Mesothelial cell of epicardium (in vitro differentiated cells): Measurements from ENCODE around the gene TMEM94. TPM values are rescaled to one million over a fixed set of nuclear protein-coding genes. Genes with fewer than 3 reads are reported as not detected.

ENCODE experiments used
- DNase-seq, 2 experiments: peaks; one replicate each; pipeline ENCODE4 v3.0.0; 2021; ENCODE audit warnings: low spot score in 2 of 2; ENCODE audit not compliant: unreplicated experiment in 2 of 2
- H3K27ac Mint-ChIP-seq: 2 replicates; pipeline ENCODE4 v1.8.0; 2021; ENCODE audit warnings: mixed read lengths
- H3K27me3 Mint-ChIP-seq: 2 replicates; pipeline ENCODE4 v1.8.0; 2021; ENCODE audit warnings: low read depth, mixed read lengths
- H3K36me3 Mint-ChIP-seq: 2 replicates; pipeline ENCODE4 v1.8.0; 2021; ENCODE audit warnings: mixed read lengths
- H3K4me1 Mint-ChIP-seq: 2 replicates; pipeline ENCODE4 v1.8.0; 2021; ENCODE audit warnings: mixed read lengths
- H3K4me3 Mint-ChIP-seq: 2 replicates; pipeline ENCODE4 v1.8.0; 2021; ENCODE audit warnings: mild to moderate bottlenecking, moderate library complexity, mixed read lengths
- H3K9me3 Mint-ChIP-seq: 2 replicates; pipeline ENCODE4 v1.8.0; 2021; ENCODE audit warnings: mixed read lengths
- microRNA-seq: library from miRNA; unstranded; fragments of <30 nt; microRNA quantifications from one replicate; pipeline ENCODE4 v1.2.0, GENCODE V29; 2021; ENCODE audit warnings: inconsistent platforms, mixed read lengths
- total RNA-seq: library from RNA; stranded (reverse); gene quantifications from 3 replicates; pipeline ENCODE4 v1.2.1, GENCODE V29; 2021
- TF ChIP-seq, protein P1 (sequence below): fragments of 200-600 bp; sonication (generic); IDR thresholded peaks from one replicate; pipeline ENCODE4 v1.5.0; 2021; ENCODE audit warnings: antibody characterized with exemption; ENCODE audit not compliant: unreplicated experiment

Gene TMEM94
- total RNA-seq, 1 donor from 2014 or later = 126 TPM

GRCh38 chr17:75542728-75543336 is 86.4 kb downstream of the TMEM94 start:
- H3K27ac Mint-ChIP-seq = no peak overlapping the region
- TF ChIP-seq, protein P1, sequence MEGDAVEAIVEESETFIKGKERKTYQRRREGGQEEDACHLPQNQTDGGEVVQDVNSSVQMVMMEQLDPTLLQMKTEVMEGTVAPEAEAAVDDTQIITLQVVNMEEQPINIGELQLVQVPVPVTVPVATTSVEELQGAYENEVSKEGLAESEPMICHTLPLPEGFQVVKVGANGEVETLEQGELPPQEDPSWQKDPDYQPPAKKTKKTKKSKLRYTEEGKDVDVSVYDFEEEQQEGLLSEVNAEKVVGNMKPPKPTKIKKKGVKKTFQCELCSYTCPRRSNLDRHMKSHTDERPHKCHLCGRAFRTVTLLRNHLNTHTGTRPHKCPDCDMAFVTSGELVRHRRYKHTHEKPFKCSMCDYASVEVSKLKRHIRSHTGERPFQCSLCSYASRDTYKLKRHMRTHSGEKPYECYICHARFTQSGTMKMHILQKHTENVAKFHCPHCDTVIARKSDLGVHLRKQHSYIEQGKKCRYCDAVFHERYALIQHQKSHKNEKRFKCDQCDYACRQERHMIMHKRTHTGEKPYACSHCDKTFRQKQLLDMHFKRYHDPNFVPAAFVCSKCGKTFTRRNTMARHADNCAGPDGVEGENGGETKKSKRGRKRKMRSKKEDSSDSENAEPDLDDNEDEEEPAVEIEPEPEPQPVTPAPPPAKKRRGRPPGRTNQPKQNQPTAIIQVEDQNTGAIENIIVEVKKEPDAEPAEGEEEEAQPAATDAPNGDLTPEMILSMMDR = no peak
- peaks cover 9% of the 10 kb centered on the region for H3K4me1 Mint-ChIP-seq
- H3K4me3 Mint-ChIP-seq = no peak overlapping the region
- no peaks in the 10 kb centered on the region for H3K9me3 Mint-ChIP-seq
- no peak for DNase-seq
- no peaks in the 10 kb centered on the region for H3K36me3 Mint-ChIP-seq
- no peaks in the 10 kb centered on the region for H3K27me3 Mint-ChIP-seq

DNA sequence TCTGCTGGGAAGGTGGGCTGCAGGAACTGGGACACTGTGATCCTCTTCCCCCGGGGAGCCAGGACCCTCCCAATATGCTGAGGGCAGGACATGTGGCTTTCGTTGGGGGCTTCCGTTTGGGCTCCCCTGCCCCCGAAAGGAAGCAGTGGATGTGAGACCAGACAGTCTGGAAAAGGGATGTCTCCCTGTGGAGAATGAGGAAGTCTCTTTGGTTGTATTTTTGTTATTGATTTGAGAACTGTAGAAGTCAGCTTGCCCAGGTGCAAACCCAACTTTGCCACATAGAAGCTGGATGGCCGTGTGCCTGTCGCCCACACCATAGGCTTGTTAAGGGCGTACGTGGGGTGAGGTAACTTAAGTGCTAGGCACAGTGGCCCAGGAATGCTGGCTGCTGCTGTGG is 87.8 kb downstream of the TMEM94 start:
- H3K27me3 Mint-ChIP-seq = no peaks in the 10 kb centered on the region
- no peak overlapping the region for H3K27ac Mint-ChIP-seq
- no peak for DNase-seq
- TF ChIP-seq, protein P1 = no peak
- H3K4me1 Mint-ChIP-seq = peaks cover 12% of the 10 kb centered on the region
- H3K4me3 Mint-ChIP-seq = no peak overlapping the region
- H3K9me3 Mint-ChIP-seq = no peaks in the 10 kb centered on the region
- no peaks in the 10 kb centered on the region for H3K36me3 Mint-ChIP-seq

GRCh38 chr17:75546181-75546580 is 89.7 kb downstream of the TMEM94 start:
- TF ChIP-seq, protein P1 = no peak
- Mint-ChIP-seq H3K9me3 (no peaks in the 10 kb centered on the region), H3K4me3 (no peak overlapping the region), H3K27ac (no peak overlapping the region), H3K27me3 (no peaks in the 10 kb centered on the region), H3K36me3 (no peaks in the 10 kb centered on the region), H3K4me1 (peaks cover 13% of the 10 kb centered on the region)
- no peak for DNase-seq

GRCh38 chr17:75547091-75547490 is 90.7 kb downstream of the TMEM94 start:
- no peak overlapping the region for H3K4me3 Mint-ChIP-seq
- DNase-seq = no peak
- TF ChIP-seq, protein P1 = no peak
- no peak overlapping the region for H3K27ac Mint-ChIP-seq
- H3K27me3 Mint-ChIP-seq = no peaks in the 10 kb centered on the region
- peaks cover 13% of the 10 kb centered on the region for H3K4me1 Mint-ChIP-seq
- H3K36me3 Mint-ChIP-seq = no peaks in the 10 kb centered on the region
- no peaks in the 10 kb centered on the region for H3K9me3 Mint-ChIP-seq

GRCh38 chr17:75548813-75549212 is 92.4 kb downstream of the TMEM94 start:
- H3K4me3 Mint-ChIP-seq = no peak overlapping the region
- no peak overlapping the region for H3K27ac Mint-ChIP-seq
- H3K9me3 Mint-ChIP-seq = no peaks in the 10 kb centered on the region
- DNase-seq = no peak
- no peaks in the 10 kb centered on the region for H3K27me3 Mint-ChIP-seq
- no peaks in the 10 kb centered on the region for H3K36me3 Mint-ChIP-seq
- H3K4me1 Mint-ChIP-seq = peaks cover 29% of the 10 kb centered on the region
- TF ChIP-seq, protein P1 = no peak

Small RNAs within 50 kb of the gene (microRNA-seq; reads per million reads assigned to microRNA genes)
- gene MIR6785 = 4.4 reads per million, percentile 15 among the genes with 10 or more reads in this experiment

Other genes starting within 250 kb of the TMEM94 start
- gene GGA3, start 195.0 kb upstream of the TMEM94 start, total RNA-seq = 54.6 to 61.2 TPM (median 58.3 TPM) in 3 replicates
- 44.2 to 49.2 TPM (median 45.3 TPM) in 3 replicates for gene MRPS7, start 194.8 kb upstream of the TMEM94 start, total RNA-seq
- 10.6 to 11.5 TPM (median 11.2 TPM) in 3 replicates for gene MIF4GD, start 185.4 kb upstream of the TMEM94 start, total RNA-seq
- 9.8 to 10.4 TPM (median 10.3 TPM) in 3 replicates for gene SLC25A19, start 167.2 kb upstream of the TMEM94 start, total RNA-seq
- 61.8 to 67.8 TPM (median 66.3 TPM) in 3 replicates for gene GRB2, start 51.0 kb upstream of the TMEM94 start, total RNA-seq
- gene CASKIN2, start 58.9 kb downstream of the TMEM94 start, total RNA-seq = 37.4 to 39.2 TPM (median 37.4 TPM) in 3 replicates
- 27.2 to 31.8 TPM (median 31.8 TPM) in 3 replicates for gene TSEN54, start 59.9 kb downstream of the TMEM94 start, total RNA-seq
- gene LLGL2, start 69.1 kb downstream of the TMEM94 start, total RNA-seq = 29.8 to 33.1 TPM (median 31.9 TPM) in 3 replicates
- gene MYO15B, start 131.2 kb downstream of the TMEM94 start, total RNA-seq = 257 to 281 TPM (median 277 TPM) in 3 replicates
- gene SMIM5, start 176.8 kb downstream of the TMEM94 start, total RNA-seq = 0.95 to 1.7 TPM (median 1.5 TPM) in 3 replicates
- 56.9 to 63.3 TPM (median 62.6 TPM) in 3 replicates for gene RECQL5, start 210.5 kb downstream of the TMEM94 start, total RNA-seq
- gene SAP30BP, start 210.7 kb downstream of the TMEM94 start, total RNA-seq = 96.0 to 109 TPM (median 106 TPM) in 3 replicates